GM18498 (cell line): Measurements from ENCODE around the gene PPP2R5E.
"Not testable (repeated sequence)": the region's sequence is repeated elsewhere in the genome, so short reads cannot be mapped to it uniquely, and the experiment has no call there.

Source experiments
- ATAC-seq: cut with Tn5 transposase; IDR thresholded peaks from one replicate; pipeline ENCODE4 v1.9.1; 2021; ENCODE audit warnings: mild to moderate bottlenecking, moderate library complexity; ENCODE audit not compliant: unreplicated experiment

Gene PPP2R5E

GRCh38 chr14:63543000-63543825 lies at the start of gene PPP2R5E:
TSS of gene PPP2R5E (minus strand) at chr14:63543377. CDS start at chr14:63539685, 3,692 bp downstream.
- ATAC-seq, result peak; percentile 97

GRCh38 chr14:63583046-63583445 lies 39.9 kb upstream of the PPP2R5E start:
- ATAC-seq, result not testable (repeated sequence)

DNA sequence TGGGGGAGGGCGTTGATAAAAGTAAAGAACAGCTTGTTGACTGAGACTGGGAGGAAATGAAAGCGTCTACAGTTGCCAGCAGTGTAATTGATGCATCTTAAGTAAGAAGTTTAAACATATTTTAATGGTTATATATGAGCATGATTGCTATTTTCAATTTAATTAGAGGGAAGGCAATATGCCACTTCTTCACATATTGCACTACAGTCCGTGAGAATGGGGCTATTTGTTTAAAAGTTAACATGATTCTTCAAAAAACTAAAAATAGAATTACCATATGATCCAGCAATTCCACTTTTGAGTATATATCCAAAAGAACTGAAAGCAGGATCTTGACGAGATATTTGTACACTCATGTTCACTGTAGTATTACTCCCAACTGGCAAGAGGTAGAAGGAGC lies 38.3 kb upstream of the PPP2R5E start:
- ATAC-seq, result no peak

DNA sequence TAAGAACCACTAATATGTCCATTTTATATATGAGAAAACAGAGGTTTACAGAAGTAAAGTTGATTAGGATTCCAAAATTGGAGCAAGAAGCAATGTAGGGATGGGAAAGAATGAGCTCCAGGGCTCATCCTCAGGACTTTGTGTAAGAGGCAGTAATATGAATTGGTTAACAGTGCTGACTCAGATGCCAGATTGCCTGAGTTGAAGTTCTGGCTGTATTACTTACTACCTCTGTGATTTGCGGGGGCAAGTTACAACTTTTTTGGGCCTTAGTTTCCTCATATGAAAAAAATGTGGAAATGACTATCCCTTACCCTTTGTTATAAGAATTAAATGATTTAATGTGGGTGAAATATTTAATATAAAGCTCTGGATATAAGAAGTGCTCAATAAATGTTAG lies 35.1 kb upstream of the PPP2R5E start:
- no peak for ATAC-seq

GRCh38 chr14:63573581-63573980 lies 30.4 kb upstream of the PPP2R5E start:
- no peak for ATAC-seq

- no peak for ATAC-seq
Measured at GRCh38 chr14:63565448-63565847, 22.3 kb upstream of the PPP2R5E start.

- ATAC-seq, result no peak
Measured at GRCh38 chr14:63564318-63564717, 21.1 kb upstream of the PPP2R5E start.

- no peak for ATAC-seq
Measured at GRCh38 chr14:63563370-63564026, 20.3 kb upstream of the PPP2R5E start.

DNA sequence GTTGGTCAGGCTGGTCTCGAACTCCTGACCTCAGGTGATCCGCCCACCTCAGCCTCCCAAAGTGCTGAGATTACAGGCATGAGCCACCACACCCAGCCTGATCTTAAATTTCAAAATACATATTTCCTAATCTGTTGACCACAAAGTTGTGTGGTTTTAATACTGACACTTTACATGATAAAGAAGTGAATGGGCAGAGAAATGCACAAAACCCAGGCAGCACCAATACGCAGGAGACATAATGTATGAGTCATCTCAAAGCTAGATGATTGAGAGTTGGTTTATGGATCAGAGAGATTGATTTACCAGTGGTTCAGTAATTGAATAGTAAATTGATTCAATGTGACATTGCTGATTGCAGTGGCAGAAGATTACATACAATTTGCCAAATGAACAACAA lies 19.2 kb upstream of the PPP2R5E start:
- no peak for ATAC-seq

DNA sequence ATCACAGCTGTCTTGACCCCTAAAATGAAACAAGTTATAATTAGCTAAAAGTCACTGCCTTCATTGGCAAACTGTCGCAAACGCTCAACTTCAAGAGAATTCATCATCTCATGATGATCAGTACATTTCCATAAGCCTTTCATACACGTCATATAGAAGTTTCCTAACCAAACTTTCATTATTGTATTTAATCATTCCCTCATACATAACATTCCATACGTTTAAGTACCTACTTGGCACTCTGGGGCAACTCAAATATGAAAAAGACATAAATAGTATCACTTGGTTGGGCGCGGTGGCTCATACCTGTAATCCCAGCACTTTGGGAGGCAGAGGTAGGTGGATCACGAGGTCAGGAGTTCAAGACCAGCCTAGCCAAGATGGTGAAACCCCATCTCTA lies 12.4 kb upstream of the PPP2R5E start:
- ATAC-seq, result no peak

- ATAC-seq, result no peak
Measured at GRCh38 chr14:63551332-63551731, 8.2 kb upstream of the PPP2R5E start.

DNA sequence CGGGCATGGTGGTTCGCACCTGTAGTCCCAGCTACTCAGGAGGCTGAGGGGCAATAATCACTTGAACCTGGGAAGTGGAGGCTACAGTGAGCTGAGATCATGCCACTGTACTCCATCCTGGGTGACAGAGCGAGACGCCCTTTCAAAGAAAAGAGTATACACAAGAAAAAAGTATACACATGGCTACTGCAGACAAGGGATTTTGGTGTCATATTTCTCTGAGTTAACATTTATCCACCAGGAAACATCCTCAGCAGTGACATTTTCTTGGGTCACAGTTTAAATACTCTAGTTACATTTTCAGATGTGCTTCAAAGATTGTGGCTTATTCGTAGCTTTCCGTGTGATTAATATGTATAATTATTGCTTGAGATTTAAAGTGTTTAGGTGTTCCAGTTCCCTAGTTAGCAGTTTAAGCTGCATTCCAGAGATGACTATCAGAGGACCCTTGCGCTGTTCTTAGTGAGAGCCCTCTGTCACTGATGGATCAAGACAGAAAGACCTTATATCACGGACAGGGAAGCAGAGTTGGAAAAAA lies 4.7 kb upstream of the PPP2R5E start:
- no peak for ATAC-seq

- no peak for ATAC-seq
Measured at GRCh38 chr14:63545431-63545830, 2.3 kb upstream of the PPP2R5E start.

GRCh38 chr14:63544591-63545299 lies 1.6 kb upstream of the PPP2R5E start:
- ATAC-seq, result no peak

DNA sequence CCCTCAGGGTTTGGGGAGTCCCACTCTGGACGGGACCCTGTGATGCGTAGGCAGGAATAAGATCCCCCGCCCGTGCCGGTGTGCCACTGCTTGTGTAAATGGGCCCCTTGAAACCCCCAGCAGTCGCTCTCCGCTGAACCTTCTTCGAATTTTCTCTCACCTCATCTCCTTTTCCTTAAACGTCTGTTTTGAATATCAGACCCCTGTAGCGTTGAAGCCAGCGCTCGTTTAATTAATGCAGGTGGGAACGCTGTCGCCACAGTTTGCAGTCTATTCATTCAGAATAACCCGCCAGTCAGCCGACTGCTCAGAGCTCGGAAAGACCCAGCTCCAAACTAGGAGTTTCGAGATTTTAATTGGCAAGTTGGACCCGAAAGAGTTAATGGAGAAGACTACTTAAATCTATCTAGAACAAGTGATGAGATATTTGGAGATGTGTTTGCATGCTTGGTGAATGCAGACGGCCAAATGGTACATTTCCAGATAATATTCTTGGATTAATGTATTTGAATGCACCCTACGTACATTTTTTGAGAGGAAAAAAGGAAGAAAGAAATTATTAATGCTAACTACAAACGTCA lies 739 bp upstream of the PPP2R5E start:
- peak; percentile 31 for ATAC-seq

DNA sequence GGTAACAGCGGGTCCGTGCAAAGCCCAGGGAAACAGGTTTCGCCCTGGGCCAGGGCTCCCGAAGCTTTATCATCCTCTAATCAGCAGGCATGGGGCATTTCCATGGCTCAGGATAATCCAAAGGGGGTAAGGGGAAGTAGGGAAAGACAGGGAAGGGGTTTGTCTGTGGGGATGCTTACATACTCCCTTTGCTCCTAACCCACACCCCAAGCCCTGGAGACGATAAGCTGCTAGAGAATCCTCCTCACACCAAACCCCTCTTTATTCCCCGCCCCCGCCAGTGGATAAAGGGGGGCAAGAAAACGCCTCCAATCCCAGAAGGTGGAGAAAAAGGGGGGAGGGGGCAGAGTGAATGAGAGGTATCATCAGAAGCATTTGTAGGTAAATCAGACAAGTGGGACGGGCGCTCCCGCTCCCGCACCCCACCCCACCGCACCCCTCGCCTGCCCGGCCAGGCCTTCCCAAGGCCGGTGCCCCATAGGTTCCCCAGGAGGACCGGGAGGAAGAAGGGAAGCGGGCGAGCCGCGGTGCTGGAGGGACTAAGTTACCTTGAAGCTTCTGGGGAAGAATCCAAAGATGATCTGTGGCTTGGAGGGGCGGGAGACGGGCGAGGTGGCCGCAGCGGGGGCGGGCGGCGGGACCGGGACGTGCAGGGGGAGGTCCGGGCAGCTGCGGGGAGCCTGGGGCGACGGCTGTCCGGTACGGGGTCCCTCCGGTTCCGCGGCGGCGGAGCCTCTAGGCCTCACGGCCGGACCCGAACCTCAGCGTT lies 762 bp downstream of the PPP2R5E start:
- peak; percentile 16 for ATAC-seq

DNA sequence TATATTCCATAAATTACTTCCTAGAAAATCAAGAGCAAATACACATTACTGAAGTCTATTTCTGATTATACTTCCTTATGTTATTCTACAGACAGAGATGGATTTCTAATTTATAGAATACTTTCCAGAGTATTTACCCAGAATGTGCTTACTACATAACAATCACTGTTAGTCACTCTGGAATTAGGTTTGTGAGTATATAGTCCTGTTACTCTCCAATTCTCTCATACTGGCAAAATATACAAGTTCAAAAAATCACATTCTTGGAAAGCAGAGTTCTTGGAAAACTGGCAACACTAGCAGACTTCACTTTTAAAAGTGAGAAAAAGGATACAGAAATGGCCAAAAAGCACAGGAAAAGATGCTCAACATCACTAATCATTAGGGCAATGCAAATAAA lies 7.3 kb downstream of the PPP2R5E start:
- ATAC-seq, result no peak

DNA sequence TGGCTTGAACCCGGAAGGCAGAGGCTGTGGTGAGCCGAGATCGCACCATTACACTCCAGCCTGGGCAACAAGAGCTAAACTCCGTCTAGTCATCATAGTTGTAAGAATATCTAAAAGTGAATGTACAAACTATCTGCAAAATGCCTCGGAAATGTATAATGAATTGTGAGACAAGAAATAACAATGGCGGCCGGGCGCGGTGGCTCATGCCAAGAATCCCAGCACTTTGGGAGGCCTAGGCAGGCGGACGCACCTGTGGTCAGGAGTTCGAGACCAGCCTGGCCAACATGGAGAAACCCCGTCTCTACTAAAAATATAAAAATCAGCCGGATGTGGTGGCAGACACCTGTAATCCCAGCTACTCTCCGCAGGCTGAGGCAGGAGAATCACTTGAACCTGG lies 9.7 kb downstream of the PPP2R5E start:
- no peak for ATAC-seq

- ATAC-seq, result peak; percentile 84
Measured at GRCh38 chr14:63524537-63525155, 18.5 kb downstream of the PPP2R5E start.
